Heart right ventricle (tissue), 16 donors: ENCODE measurements around the gene DGKE. TPM values are rescaled to one million over a fixed set of nuclear protein-coding genes. Genes with fewer than 3 reads are reported as not detected.

Source experiments
- ATAC-seq, 8 donors: fragments of 200-7000 bp; cut with Tn5 transposase; one replicate each; pipeline ENCODE4 v1.9.1; 2020; ENCODE audit warnings: mild to moderate bottlenecking in 8 of 8, moderate library complexity in 8 of 8, moderate number of reproducible peaks in 1 of 8
- DNase-seq, 2 donors: peaks; one replicate each; pipeline ENCODE4 v3.0.0-alpha.2; 2020
- H3K27ac ChIP-seq, 10 donors: fragments of 200-600 bp; sonication (generic) in 2 of 10; one replicate each; pipeline versions ENCODE4 v1.5.0 to v1.8.0; 2020 to 2022; ENCODE audit warnings: mild to moderate bottlenecking in 3 of 10
- H3K27me3 ChIP-seq, 7 donors: fragments of 200-600 bp; one replicate each; pipeline ENCODE4 v1.8.0; 2021 to 2022; ENCODE audit warnings: mild to moderate bottlenecking in 2 of 7
- H3K36me3 ChIP-seq, 9 donors: fragments of 200-600 bp; sonication (generic) in 1 of 9; one replicate each; pipeline versions ENCODE4 v1.5.0 to v1.8.0; 2020 to 2022; ENCODE audit warnings: mild to moderate bottlenecking in 2 of 9
- H3K4me1 ChIP-seq, 9 donors: fragments of 200-600 bp; sonication (generic) in 1 of 9; one replicate each; pipeline versions ENCODE4 v1.5.0 to v1.8.0; 2020 to 2022; ENCODE audit warnings: mild to moderate bottlenecking in 4 of 9
- H3K4me3 ChIP-seq, 10 donors: fragments of 200-600 bp; sonication (generic) in 2 of 10; one replicate each; pipeline versions ENCODE4 v1.5.0 to v1.8.0; 2020 to 2022; ENCODE audit warnings: mild to moderate bottlenecking in 7 of 10, moderate library complexity in 2 of 10
- H3K9me3 ChIP-seq, 11 donors: fragments of 200-600 bp in 10 of 11; sonication (generic) in 2 of 11; one replicate each; pipeline versions ENCODE4 v1.5.0 to v1.8.0; 2013 to 2022; ENCODE audit warnings: mild to moderate bottlenecking in 2 of 11, control low read depth in 1 of 11, moderate library complexity in 1 of 11
- WGBS, 2 donors: extraction: QIAGEN DNeasy Blood & Tissue Kit; methylation state at CpG; one replicate each; pipeline ENCODE4 v1.1.7; 2013; ENCODE audit warnings: inconsistent platforms in 1 of 2; 5-methylcytosine and 5-hydroxymethylcytosine counted together
- intact Hi-C, 10 donors: fragments of 100-400 bp; cut with DNase I; formaldehyde crosslinking; loops; one replicate each; pipeline versions ENCODE4 v1.11.1 to v1.14.2; 2022
- polyA plus RNA-seq, 2 donors: library from polyadenylated mRNA; stranded (reverse); fragments of 200-250 nt; gene quantifications; one replicate each; pipeline ENCODE4 v1.2.3, GENCODE V29; 2013
- total RNA-seq, 10 donors: library from RNA; stranded (reverse); fragmentation: NEBNext Ultra II Directional in 3 of 10; extraction: Animal tissue kit (Norgen Biotek cat#: 25700) in 3 of 10; gene quantifications; one replicate each; pipeline versions ENCODE4 v1.2.1 to v1.2.4, GENCODE V29; 2021 to 2023
- TF ChIP-seq, protein P1 (sequence below), 9 donors: fragments of 200-600 bp; sonication (generic) in 2 of 9; IDR thresholded peaks; one replicate each; pipeline versions ENCODE4 v1.5.0 to v1.8.0; 2021 to 2022; ENCODE audit warnings: antibody characterized with exemption in 9 of 9, mild to moderate bottlenecking in 5 of 9, moderate library complexity in 1 of 9
- donor health status: Arrhythmogenic right ventricular cardiomyopathy.
- donor health status: ischemic (EF 13 %, LVEDD 7.1; RV severe dilation, severe dysfunction).
- donor health status: healthy with polysubstance abuse.
- donor health status: DM: no; HTN: yes; CAD: no.
- donor health status: DM: no; HTN: no; CAD: no.
- donor health status: ischemic (EF 25% LVEDD 6.9; RV normal size, moderate dysfunction).
- donor health status: ischemic (EF 25% LVEDD 5.7; RV mildly dilated, moderate dysfunction).
- donor health status: healthy.
- donor health status: DM: yes; HTN: yes; CAD: no.
- donor health status: Ischemic cardiomyopathy.
- donor health status: ischemic (EF 35%, LVEDD 5.7; RV mildly dilated, moderate dysfunction).
- donor health status: nonischemic (EF 11% LVEDD 7.7; RV severe dilation, severe dysfunction).
- donor health status: DM: yes; HTN: yes; CAD: no.
- donor health status: PGD.
- donor health status: ischemic (EF 29% LVEDD 5.4; RV normal size, mild dysfunction).
- donor health status: nonischemic (EF 23%, LVEDD 6.1; RV moderate dilation, normal function).

DGKE gene
- total and polyA plus RNA-seq, 12 donors: 0.71 to 5.3 (median 2.7) TPM

DNA sequence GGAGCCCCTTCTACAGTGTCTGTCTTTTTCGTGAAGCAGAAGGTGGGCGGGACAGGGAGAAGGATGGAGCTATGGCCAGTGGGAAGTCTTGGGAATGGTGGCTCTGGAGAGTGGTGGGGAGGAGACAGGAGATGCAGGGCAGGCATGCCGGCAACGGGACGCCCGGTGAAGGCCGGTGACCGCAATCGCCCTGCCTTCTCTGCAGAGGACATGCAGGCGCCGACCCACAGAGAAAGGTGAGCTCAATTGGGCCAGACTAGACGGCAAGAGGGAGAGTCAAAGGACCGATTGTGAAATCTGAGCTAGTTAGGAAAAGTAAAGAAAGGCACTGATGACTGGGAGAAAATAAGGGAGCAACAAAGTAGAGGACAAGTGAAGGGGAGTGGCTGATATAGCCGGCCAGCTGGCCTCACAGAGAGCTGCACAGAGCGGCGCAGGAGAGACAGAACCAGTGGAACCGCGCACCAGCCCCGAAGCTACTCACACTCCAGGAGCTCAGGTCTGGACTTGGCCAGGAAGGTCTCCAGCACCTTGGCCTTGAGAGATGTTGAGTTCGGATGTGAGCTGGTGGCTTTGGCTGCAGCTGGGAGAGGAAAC, 61.0 kb downstream of the DGKE start:
- TF ChIP-seq, protein P1, sequence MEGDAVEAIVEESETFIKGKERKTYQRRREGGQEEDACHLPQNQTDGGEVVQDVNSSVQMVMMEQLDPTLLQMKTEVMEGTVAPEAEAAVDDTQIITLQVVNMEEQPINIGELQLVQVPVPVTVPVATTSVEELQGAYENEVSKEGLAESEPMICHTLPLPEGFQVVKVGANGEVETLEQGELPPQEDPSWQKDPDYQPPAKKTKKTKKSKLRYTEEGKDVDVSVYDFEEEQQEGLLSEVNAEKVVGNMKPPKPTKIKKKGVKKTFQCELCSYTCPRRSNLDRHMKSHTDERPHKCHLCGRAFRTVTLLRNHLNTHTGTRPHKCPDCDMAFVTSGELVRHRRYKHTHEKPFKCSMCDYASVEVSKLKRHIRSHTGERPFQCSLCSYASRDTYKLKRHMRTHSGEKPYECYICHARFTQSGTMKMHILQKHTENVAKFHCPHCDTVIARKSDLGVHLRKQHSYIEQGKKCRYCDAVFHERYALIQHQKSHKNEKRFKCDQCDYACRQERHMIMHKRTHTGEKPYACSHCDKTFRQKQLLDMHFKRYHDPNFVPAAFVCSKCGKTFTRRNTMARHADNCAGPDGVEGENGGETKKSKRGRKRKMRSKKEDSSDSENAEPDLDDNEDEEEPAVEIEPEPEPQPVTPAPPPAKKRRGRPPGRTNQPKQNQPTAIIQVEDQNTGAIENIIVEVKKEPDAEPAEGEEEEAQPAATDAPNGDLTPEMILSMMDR (IDR thresholded peaks at IDR 0.05): no peak
- H3K27me3 ChIP-seq: no peaks in the 10 kb centered on the region
- no peak for ATAC-seq
- 93 to 95% methylated on average over 20 of the region's 20 CpGs for WGBS, 2 donors
- no peak for DNase-seq
- intact Hi-C loops: loop anchor here in 3 of 10 donors (10.0 kb wide), 1 partner anchor 50 kb away; no protein-coding TSS in a partner anchor
- H3K9me3 ChIP-seq: no peaks in the 10 kb centered on the region
- no peak overlapping the region for H3K27ac ChIP-seq
- peaks cover 0 to 100% (median 50%) of the 10 kb centered on the region in 9 donors for H3K36me3 ChIP-seq
- H3K4me3 ChIP-seq: no peak overlapping the region
- H3K4me1 ChIP-seq: peaks cover 0 to 24% (median 0%) of the 10 kb centered on the region in 9 donors

DNA sequence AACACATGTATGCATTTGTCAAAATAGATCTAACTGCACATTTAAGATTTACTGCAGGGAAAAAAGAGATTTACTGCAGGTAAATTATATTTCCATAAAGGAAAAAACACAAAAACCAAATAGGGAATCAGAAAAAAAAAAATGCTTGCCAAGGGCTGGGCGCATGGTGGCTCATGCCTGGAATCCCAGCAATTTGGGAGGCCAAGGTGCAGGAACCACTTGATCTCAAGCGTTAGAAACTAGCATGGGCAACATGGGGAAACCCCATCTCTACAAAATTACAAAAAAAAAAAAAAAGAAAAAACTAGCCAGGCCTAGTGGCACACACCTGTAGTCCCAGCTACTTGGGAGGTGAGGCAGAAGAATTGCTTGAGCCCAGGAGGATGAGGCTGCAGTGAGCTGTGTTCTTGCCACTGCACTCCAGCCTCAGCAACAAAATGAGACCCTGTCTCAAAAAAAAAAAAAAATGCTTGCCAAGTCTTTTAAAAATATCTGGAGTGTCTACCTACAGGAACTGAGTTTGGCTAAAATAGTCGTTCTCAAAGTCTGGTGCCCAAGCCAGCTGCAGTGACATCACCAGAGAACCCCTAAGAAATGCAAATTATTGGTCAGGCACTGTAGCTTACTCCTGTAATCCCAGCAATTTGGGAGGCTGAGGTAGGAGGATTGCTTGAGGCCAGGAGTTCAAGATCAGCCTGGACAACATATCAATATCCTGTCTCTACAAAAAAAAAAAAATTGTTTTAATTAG, 62.4 kb downstream of the DGKE start:
- no peaks in the 10 kb centered on the region for H3K9me3 ChIP-seq
- intact Hi-C loops: loop anchor here in 3 of 10 donors (10.0 kb wide), 1 partner anchor 48 kb away; no protein-coding TSS in a partner anchor
- ATAC-seq (no peak), DNase-seq (no peak)
- H3K4me1 ChIP-seq: peaks cover 0 to 25% (median 0%) of the 10 kb centered on the region in 9 donors
- H3K4me3 ChIP-seq: no peak overlapping the region
- H3K27ac ChIP-seq: no peak overlapping the region
- no peaks in the 10 kb centered on the region for H3K27me3 ChIP-seq
- 76% methylated on average over 3 of the region's 3 CpGs for WGBS, 2 donors
- peaks cover 0 to 100% (median 50%) of the 10 kb centered on the region in 9 donors for H3K36me3 ChIP-seq
- TF ChIP-seq, protein P1 (IDR thresholded peaks at IDR 0.05): no peak

DNA sequence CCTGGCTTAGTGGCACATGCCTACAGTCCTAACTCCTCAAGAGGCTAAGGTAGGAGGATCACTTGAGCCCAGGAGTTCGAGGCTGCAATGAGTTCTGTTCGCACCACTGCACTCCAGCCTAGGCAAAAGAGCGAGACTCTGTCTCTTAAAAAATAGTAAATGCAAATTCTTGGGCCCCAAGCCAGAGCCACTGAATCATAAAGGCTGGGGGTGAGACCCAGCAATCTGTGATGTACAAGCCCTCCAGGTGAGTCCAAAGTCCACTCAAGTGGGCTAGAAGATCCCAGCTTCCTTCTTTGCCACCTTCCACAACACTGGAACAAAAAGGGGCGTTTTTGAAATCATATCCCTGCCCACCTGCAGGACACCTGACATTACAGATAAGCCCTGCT, 63.0 kb downstream of the DGKE start:
- intact Hi-C loops: loop anchor here in 3 of 10 donors (10.0 kb wide), 1 partner anchor 48 kb away; no protein-coding TSS in a partner anchor
- no peak for DNase-seq
- no peak overlapping the region for H3K4me3 ChIP-seq
- TF ChIP-seq, protein P1 (IDR thresholded peaks at IDR 0.05): no peak
- no peak overlapping the region for H3K27ac ChIP-seq
- ATAC-seq: no peak
- H3K4me1 ChIP-seq: peaks cover 0 to 31% (median 0%) of the 10 kb centered on the region in 9 donors
- H3K36me3 ChIP-seq: peaks cover 0 to 100% (median 51%) of the 10 kb centered on the region in 9 donors
- no peaks in the 10 kb centered on the region for H3K9me3 ChIP-seq
- WGBS, 2 donors: 97 to 98% methylated on average over 4 of the region's 4 CpGs
- H3K27me3 ChIP-seq: no peaks in the 10 kb centered on the region

DNA sequence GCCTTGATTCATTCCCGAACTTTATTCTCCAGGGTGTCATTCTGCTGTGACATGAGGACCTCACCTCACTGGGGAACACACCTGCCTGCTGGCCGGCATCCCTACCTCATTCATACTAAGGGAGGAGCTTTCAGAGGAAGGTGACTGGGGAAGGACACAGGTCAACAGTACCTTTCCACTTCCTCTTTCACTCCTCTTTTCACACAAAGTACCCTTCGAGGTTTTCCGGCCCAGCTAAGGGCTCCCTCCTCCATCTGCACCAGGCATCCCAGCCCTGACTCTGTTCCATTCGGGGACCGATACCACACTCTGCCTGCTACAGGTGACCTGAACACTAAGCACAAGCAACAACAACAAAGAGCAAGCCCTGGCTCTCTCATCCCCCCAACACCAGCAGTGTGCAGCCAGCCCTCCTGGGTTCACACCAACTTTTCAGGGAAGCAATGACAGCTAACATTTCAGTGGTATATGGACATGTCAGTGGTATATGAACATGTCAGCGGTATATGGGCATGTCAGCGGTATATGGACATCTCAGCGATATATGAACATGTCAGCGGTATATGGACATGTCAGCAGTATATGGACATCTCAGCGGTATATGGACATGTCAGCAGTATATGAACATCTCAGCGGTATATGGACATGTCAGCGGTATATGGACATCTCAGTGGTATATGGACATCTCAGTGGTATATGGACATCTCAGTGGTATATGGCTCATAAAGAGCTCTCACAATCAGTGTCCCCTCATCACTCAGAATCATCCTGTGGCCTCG, 63.9 kb downstream of the DGKE start:
- Histone ChIP-seq H3K36me3 (peaks cover 0 to 100% (median 51%) of the 10 kb centered on the region in 9 donors), H3K27me3 (no peaks in the 10 kb centered on the region), H3K27ac (no peak overlapping the region), H3K9me3 (no peaks in the 10 kb centered on the region), H3K4me1 (peaks cover 0 to 37% (median 0%) of the 10 kb centered on the region in 9 donors), H3K4me3 (no peak overlapping the region)
- DNase-seq: no peak
- ATAC-seq: no peak
- TF ChIP-seq, protein P1 (IDR thresholded peaks at IDR 0.05): no peak
- 95% methylated on average over 14 of the region's 14 CpGs for WGBS, 2 donors
- intact Hi-C loops: loop anchor here in 3 of 10 donors (10.0 kb wide), 1 partner anchor 47 kb away; no protein-coding TSS in a partner anchor
